ENCODE measurements around the gene LHX1.

DNA sequence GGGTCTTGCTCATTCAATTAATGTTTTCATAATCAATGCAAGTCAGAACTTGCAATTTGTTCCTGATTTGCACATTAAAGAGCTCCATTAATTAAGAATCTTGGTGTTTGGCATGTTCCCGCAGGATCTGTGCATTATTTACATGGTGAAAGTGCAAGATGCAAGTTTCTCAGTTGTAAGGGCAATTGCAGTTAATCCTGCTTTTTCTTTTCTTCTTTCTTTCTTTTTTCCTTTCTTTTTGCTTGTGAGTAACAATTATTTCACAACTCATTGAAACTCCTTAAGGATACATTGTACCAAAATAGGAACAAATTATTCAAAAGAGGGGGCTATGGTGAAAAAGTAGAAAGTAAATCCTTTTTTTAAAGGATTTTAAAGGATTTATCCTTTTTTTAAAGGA lies 35.6 kb downstream of the LHX1 start:
- TF ChIP-seq POLR2A (IDR thresholded peaks at IDR 0.05): no peak
- TF ChIP-seq, protein P1, sequence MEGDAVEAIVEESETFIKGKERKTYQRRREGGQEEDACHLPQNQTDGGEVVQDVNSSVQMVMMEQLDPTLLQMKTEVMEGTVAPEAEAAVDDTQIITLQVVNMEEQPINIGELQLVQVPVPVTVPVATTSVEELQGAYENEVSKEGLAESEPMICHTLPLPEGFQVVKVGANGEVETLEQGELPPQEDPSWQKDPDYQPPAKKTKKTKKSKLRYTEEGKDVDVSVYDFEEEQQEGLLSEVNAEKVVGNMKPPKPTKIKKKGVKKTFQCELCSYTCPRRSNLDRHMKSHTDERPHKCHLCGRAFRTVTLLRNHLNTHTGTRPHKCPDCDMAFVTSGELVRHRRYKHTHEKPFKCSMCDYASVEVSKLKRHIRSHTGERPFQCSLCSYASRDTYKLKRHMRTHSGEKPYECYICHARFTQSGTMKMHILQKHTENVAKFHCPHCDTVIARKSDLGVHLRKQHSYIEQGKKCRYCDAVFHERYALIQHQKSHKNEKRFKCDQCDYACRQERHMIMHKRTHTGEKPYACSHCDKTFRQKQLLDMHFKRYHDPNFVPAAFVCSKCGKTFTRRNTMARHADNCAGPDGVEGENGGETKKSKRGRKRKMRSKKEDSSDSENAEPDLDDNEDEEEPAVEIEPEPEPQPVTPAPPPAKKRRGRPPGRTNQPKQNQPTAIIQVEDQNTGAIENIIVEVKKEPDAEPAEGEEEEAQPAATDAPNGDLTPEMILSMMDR (IDR thresholded peaks at IDR 0.05): no peak
